Activated T-helper 17 cell treated with anti-CD3 and anti-CD28 coated beads, Interleukin-2, amount 50 U/mL, for 72 hours (primary cell): ENCODE results near the gene FLG2. TPM values are rescaled to one million over a fixed set of nuclear protein-coding genes. Genes with fewer than 3 reads are reported as not detected.

ENCODE experiments used
- ATAC-seq: fragments of 150-1000 bp; cut with Tn5 transposase; replicated peaks from 2 replicates; pipeline ENCODE4 v1.10.0; 2021; ENCODE audit warnings: mild to moderate bottlenecking, moderate library complexity
- H3K27ac Mint-ChIP-seq: one replicate; pipeline ENCODE4 v1.8.0; 2022; ENCODE audit warnings: mixed read lengths
- H3K27me3 Mint-ChIP-seq: one replicate; pipeline ENCODE4 v1.8.0; 2022; ENCODE audit warnings: mixed read lengths
- H3K36me3 Mint-ChIP-seq: one replicate; pipeline ENCODE4 v1.8.0; 2022; ENCODE audit warnings: low read depth, mild to moderate bottlenecking, mixed read lengths
- H3K4me1 Mint-ChIP-seq: one replicate; pipeline ENCODE4 v1.8.0; 2022; ENCODE audit warnings: mixed read lengths
- H3K4me3 Mint-ChIP-seq: one replicate; pipeline ENCODE4 v1.8.0; 2022; ENCODE audit warnings: mild to moderate bottlenecking, mixed read lengths
- H3K9me3 Mint-ChIP-seq: one replicate; pipeline ENCODE4 v1.8.0; 2022; ENCODE audit warnings: mixed read lengths
- total RNA-seq, 2 donors: library from RNA; stranded (reverse); gene quantifications; one replicate each; pipeline ENCODE4 v1.2.3, GENCODE V29; 2022

The FLG2 gene
- total RNA-seq = not detected

GRCh38 chr1:152359906-152360305 lies at the start of gene FLG2:
FLG2 (minus strand) TSS chr1:152360006; CDS start chr1:152358884, 1,122 bp downstream.
- Mint-ChIP-seq H3K4me1 (no peaks in the 10 kb centered on the region), H3K4me3 (no peak within 1 kb of the TSS), H3K27ac (no peak within 1 kb of the TSS), H3K27me3 (peaks cover 3% of the 10 kb centered on the region), H3K36me3 (no peaks in the 10 kb centered on the region), H3K9me3 (no peaks in the 10 kb centered on the region)
- no peak for ATAC-seq

DNA sequence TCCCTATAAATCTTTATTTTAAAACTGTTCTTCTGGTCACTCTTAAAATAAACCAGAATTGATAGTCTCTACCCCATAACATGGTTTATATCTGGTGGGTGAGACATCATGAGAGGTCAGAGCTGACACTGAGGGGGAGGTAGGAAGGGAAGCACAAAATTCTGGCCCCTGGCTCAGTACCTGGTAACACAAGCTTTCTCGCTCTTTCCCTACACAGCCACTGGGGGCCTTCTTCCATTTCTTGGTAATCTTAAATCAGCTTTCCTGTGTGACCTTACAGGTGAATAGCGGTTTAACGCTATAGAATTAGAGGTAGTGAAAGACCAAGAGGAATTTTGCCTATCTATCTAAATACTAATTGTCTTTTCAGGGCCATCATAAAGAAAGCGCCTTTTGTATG lies 48.9 kb upstream of the FLG2 start:
- H3K4me1 Mint-ChIP-seq = no peaks in the 10 kb centered on the region
- no peak overlapping the region for H3K4me3 Mint-ChIP-seq
- peaks cover 4% of the 10 kb centered on the region for H3K27me3 Mint-ChIP-seq
- H3K27ac Mint-ChIP-seq = no peak overlapping the region
- no peak for ATAC-seq
- H3K36me3 Mint-ChIP-seq = no peaks in the 10 kb centered on the region
- H3K9me3 Mint-ChIP-seq = no peaks in the 10 kb centered on the region

DNA sequence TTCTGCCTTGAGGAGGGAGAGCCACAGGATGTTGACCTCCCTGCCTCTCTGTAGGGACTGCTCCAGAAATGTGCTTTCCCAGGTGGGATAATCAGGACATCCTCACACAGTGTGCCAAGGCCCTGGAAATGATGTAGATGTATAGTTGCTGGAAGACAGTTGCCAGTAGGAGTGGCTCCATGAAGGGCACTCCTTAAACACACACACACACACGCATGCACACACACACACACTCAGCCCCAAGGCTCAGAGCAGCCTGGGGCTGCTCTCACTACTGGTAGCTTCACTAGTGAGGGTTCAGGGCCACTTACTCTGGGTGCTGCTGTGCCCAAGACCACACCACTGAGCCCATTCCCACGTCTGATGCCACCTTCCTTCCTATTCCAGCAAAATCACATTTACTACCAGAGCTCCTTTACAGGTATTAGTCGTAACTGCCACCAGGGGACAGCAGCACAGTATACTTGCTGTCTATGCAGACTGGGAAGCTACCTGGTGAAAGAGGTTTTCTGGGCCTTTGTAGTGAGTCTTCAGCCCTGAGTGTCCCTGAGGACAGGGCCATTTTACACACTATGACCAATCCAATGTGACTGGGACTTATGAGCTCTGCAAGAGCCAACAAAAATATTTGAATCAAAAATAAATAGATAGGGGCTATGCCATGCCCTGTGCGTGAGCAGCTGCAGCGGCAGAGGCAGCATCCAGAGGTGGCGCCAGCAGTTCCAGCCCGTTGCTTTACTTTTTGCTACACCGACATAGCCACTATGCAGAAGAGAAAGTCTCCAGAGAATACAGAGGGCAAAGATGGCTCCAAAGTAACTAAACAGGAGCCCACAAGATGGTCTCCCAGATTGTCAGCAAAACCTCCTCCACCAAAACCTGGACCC lies 39.2 kb upstream of the FLG2 start:
- Mint-ChIP-seq H3K9me3 (no peaks in the 10 kb centered on the region), H3K27ac (no peak overlapping the region), H3K4me1 (peaks cover 11% of the 10 kb centered on the region), H3K36me3 (no peaks in the 10 kb centered on the region), H3K27me3 (no peaks in the 10 kb centered on the region), H3K4me3 (no peak overlapping the region)
- ATAC-seq = peak; percentile 35

- H3K4me3 Mint-ChIP-seq = no peak overlapping the region
- ATAC-seq = no peak
- H3K9me3 Mint-ChIP-seq = no peaks in the 10 kb centered on the region
- no peak overlapping the region for H3K27ac Mint-ChIP-seq
- no peaks in the 10 kb centered on the region for H3K36me3 Mint-ChIP-seq
- no peaks in the 10 kb centered on the region for H3K27me3 Mint-ChIP-seq
- peaks cover 24% of the 10 kb centered on the region for H3K4me1 Mint-ChIP-seq
These were observed 37.7 kb upstream of the FLG2 start for GRCh38 chr1:152397474-152397873.

GRCh38 chr1:152394151-152394550 lies 34.3 kb upstream of the FLG2 start:
- Mint-ChIP-seq H3K9me3 (no peaks in the 10 kb centered on the region), H3K27me3 (peaks cover 6% of the 10 kb centered on the region), H3K27ac (no peak overlapping the region), H3K4me3 (peak overlapping the region; percentile 8), H3K36me3 (no peaks in the 10 kb centered on the region), H3K4me1 (peaks cover 29% of the 10 kb centered on the region)
- no peak for ATAC-seq

- Mint-ChIP-seq H3K4me3 (peak overlapping the region; percentile 1), H3K27me3 (peaks cover 7% of the 10 kb centered on the region), H3K27ac (peak overlapping the region; percentile 1), H3K4me1 (peaks cover 29% of the 10 kb centered on the region), H3K36me3 (no peaks in the 10 kb centered on the region), H3K9me3 (no peaks in the 10 kb centered on the region)
- ATAC-seq = peak; percentile 26
These were observed 33.1 kb upstream of the FLG2 start for GRCh38 chr1:152392909-152393308.

- H3K9me3 Mint-ChIP-seq = no peaks in the 10 kb centered on the region
- H3K27me3 Mint-ChIP-seq = peaks cover 7% of the 10 kb centered on the region
- no peak overlapping the region for H3K27ac Mint-ChIP-seq
- no peak overlapping the region for H3K4me3 Mint-ChIP-seq
- H3K36me3 Mint-ChIP-seq = no peaks in the 10 kb centered on the region
- ATAC-seq = no peak
- peaks cover 17% of the 10 kb centered on the region for H3K4me1 Mint-ChIP-seq
These were observed 29.1 kb upstream of the FLG2 start for GRCh38 chr1:152388889-152389288.

DNA sequence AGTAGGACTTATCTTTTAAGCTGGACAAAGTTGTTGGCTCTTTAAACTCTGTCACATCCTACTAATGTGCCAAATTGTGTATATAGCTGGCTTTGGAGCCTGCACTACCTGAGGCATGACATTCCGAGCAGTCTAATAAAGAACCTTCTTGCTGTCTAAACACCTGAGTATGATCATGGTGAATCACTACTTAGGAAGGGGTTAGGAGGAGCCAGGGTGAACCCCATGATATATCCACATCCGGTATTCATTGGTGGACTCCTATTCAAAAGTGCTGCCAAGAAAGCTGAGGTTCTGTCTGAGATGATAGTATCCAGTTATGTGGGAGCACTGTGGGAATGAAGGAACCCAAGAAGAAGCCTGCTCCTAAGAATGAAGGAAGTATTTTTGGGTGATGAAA lies 27.1 kb upstream of the FLG2 start:
- peaks cover under 1% of the 10 kb centered on the region for H3K4me1 Mint-ChIP-seq
- H3K4me3 Mint-ChIP-seq = no peak overlapping the region
- no peak for ATAC-seq
- no peaks in the 10 kb centered on the region for H3K9me3 Mint-ChIP-seq
- H3K36me3 Mint-ChIP-seq = no peaks in the 10 kb centered on the region
- H3K27ac Mint-ChIP-seq = no peak overlapping the region
- H3K27me3 Mint-ChIP-seq = peaks cover 7% of the 10 kb centered on the region

DNA sequence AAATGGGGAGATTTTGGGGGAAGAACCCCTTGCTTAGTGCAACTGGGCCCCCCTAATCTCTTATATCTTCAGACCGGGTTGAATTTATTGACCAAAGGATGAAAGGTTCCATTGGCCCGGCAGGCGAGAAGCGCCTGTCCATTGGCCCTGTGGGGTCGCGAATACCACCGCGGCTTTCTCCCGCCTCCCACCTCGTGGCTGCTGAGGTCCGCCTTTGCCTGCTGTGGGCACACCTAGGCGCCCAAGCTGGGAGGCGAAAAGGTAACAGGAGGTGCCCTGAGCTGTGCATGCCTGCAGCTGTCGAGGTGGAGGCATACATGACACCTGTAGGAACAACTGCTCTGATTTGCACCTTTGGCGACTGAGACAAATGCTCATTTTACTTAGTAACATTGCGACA lies 21.1 kb upstream of the FLG2 start:
- no peaks in the 10 kb centered on the region for H3K27me3 Mint-ChIP-seq
- no peaks in the 10 kb centered on the region for H3K36me3 Mint-ChIP-seq
- no peaks in the 10 kb centered on the region for H3K9me3 Mint-ChIP-seq
- H3K27ac Mint-ChIP-seq = no peak overlapping the region
- ATAC-seq = no peak
- H3K4me3 Mint-ChIP-seq = no peak overlapping the region
- no peaks in the 10 kb centered on the region for H3K4me1 Mint-ChIP-seq

DNA sequence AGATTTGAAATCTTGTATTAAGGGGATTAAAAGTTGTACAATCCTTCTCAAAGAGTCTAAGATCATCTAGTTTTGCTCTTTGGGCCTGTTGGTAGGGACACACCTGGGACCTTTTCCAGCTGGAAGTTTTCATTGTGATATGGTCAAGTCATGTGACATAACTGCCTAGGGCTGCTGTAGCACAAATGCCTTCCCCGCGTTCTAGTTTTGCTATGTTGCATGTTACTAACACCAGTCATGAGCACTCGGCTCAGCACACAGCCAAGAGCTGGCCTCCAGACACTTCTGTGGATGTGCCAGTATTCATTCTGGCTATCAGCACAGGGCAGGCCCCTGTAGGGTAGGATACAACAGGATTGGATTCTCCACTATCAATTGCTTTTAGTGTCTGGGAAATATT lies 14.6 kb upstream of the FLG2 start:
- Mint-ChIP-seq H3K27me3 (no peaks in the 10 kb centered on the region), H3K4me3 (no peak overlapping the region), H3K27ac (no peak overlapping the region), H3K4me1 (no peaks in the 10 kb centered on the region), H3K36me3 (no peaks in the 10 kb centered on the region), H3K9me3 (peaks cover 1% of the 10 kb centered on the region)
- no peak for ATAC-seq

DNA sequence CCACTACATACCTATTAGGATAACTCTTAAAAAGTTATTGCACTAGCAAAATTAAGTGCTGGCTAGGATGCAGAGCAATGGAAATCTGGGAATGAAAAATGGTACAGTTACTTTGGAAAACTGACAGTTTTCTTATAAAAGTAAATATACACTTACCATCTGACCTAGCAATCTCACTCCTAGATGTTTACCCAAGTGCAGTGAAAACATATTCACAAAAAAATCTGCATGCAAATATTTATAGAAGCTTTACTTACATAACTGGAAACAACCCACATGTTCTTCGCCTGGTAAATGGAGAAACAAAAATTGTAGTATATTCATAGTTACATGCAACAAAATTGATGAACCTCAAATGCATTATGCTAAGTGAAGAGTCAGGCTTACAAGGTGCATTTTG lies 12.9 kb upstream of the FLG2 start:
- Mint-ChIP-seq H3K27ac (no peak overlapping the region), H3K36me3 (no peaks in the 10 kb centered on the region), H3K4me1 (no peaks in the 10 kb centered on the region), H3K4me3 (no peak overlapping the region), H3K27me3 (no peaks in the 10 kb centered on the region), H3K9me3 (peaks cover 6% of the 10 kb centered on the region)
- ATAC-seq = no peak

- Mint-ChIP-seq H3K4me3 (no peak overlapping the region), H3K4me1 (no peaks in the 10 kb centered on the region), H3K36me3 (no peaks in the 10 kb centered on the region), H3K27me3 (peaks cover 3% of the 10 kb centered on the region), H3K9me3 (peaks cover 6% of the 10 kb centered on the region), H3K27ac (no peak overlapping the region)
- no peak for ATAC-seq
These were observed 7.6 kb upstream of the FLG2 start for GRCh38 chr1:152367436-152367835.

GRCh38 chr1:152356736-152357135 lies 3.1 kb downstream of the FLG2 start:
- Mint-ChIP-seq H3K4me1 (no peaks in the 10 kb centered on the region), H3K27me3 (no peaks in the 10 kb centered on the region), H3K9me3 (peaks cover 4% of the 10 kb centered on the region), H3K27ac (no peak overlapping the region), H3K36me3 (no peaks in the 10 kb centered on the region), H3K4me3 (no peak overlapping the region)
- no peak for ATAC-seq

DNA sequence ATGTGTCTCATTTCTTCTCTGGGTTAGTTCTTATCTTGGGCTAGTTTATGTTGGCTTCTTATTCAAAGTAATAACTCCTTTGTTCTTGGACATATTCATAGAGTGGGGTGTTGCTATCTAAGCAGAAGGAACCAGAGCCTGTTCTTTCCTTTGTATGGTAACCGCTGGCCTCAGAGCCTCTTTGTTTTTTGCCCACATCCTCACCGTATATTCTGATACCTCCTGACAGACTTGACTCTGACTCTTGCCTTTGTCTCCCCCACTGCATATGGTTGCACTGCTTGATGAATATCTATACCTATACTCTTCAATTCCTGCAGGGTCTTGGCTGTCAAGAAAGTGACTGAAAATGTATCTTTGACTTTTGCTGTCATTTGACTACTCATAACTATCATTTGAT lies 10.2 kb downstream of the FLG2 start:
- Mint-ChIP-seq H3K36me3 (no peaks in the 10 kb centered on the region), H3K4me1 (no peaks in the 10 kb centered on the region), H3K27me3 (peaks cover 3% of the 10 kb centered on the region), H3K9me3 (peaks cover 4% of the 10 kb centered on the region), H3K4me3 (no peak overlapping the region), H3K27ac (no peak overlapping the region)
- no peak for ATAC-seq

- H3K27me3 Mint-ChIP-seq = peaks cover 6% of the 10 kb centered on the region
- no peak overlapping the region for H3K27ac Mint-ChIP-seq
- H3K4me3 Mint-ChIP-seq = no peak overlapping the region
- no peak for ATAC-seq
- no peaks in the 10 kb centered on the region for H3K36me3 Mint-ChIP-seq
- H3K9me3 Mint-ChIP-seq = no peaks in the 10 kb centered on the region
- H3K4me1 Mint-ChIP-seq = no peaks in the 10 kb centered on the region
These were observed 11.4 kb downstream of the FLG2 start for GRCh38 chr1:152348447-152348846.
